HEK293 (cell line): ENCODE results near the gene FYB1.

Experiments used
- CTCF ChIA-PET: fragments of 350-600 bp; formaldehyde crosslinking; extraction: SDS; loops from one replicate; lab custom pipeline; 2021; ENCODE audit warnings: antibody characterized with exemption; lab: Yijun Ruan, JAX
- POLR2A ChIA-PET: fragments of 300-600 bp; formaldehyde crosslinking; extraction: SDS; loops from one replicate; lab custom pipeline; 2020; ENCODE audit warnings: antibody characterized with exemption, inconsistent platforms; lab: Yijun Ruan, JAX
- H3K27ac ChIP-seq: fragments of 200-500 bp; sonication (Bioruptor generic); 2 replicates; pipeline ENCODE4 v1.5.1; 2014; ENCODE audit warnings: low read depth, low read length, control low read depth, inconsistent platforms; ENCODE audit errors: extremely low read depth
- H3K36me3 ChIP-seq, 2 experiments: fragments of 200-500 bp in 1 of 2; sonication (Bioruptor generic) in 1 of 2; 1 replicate in 1 of 2; 2 replicates in 1 of 2; pipeline ENCODE4 v1.5.1; 2014 to 2017; ENCODE audit warnings: inconsistent platforms in 2 of 2, low read length in 2 of 2; ENCODE audit not compliant: control insufficient read depth in 2 of 2, insufficient read depth in 1 of 2
- H3K4me1 ChIP-seq: fragments of 200-500 bp; sonication (Bioruptor generic); 2 replicates; pipeline ENCODE4 v1.5.1; 2014; ENCODE audit warnings: mild to moderate bottlenecking, low read length, inconsistent platforms; ENCODE audit not compliant: control insufficient read depth, insufficient read depth
- H3K4me3 ChIP-seq: 2 replicates; pipeline ENCODE4 v1.5.1; 2011; ENCODE audit warnings: low read depth, mild to moderate bottlenecking, control low read depth, low read length, moderate library complexity
- H3K9me3 ChIP-seq: fragments of 200-500 bp; sonication (Bioruptor generic); 2 replicates; pipeline ENCODE4 v1.5.1; 2014; ENCODE audit warnings: low read depth, low read length, inconsistent platforms; ENCODE audit not compliant: control insufficient read depth, insufficient read depth
- KLF10 ChIP-seq: fragments of 450-650 bp; IDR thresholded peaks from 2 replicates; pipeline ENCODE4 v1.5.1; 2018; ENCODE audit warnings: missing biosample characterization, mild to moderate bottlenecking, missing genetic modification characterization
- ZBTB11 ChIP-seq: fragments of 450-650 bp; formaldehyde crosslinking; conservative IDR thresholded peaks from 2 replicates; pipeline ENCODE4 v1.5.1; 2016; ENCODE audit warnings: low read depth, missing biosample characterization, missing genetic modification characterization
- ZBTB48 ChIP-seq: fragments of 450-650 bp; formaldehyde crosslinking; IDR thresholded peaks from 2 replicates; pipeline ENCODE4 v1.5.1; 2016; ENCODE audit warnings: missing biosample characterization, missing genetic modification characterization
- ZFP3 ChIP-seq: fragments of 450-650 bp; formaldehyde crosslinking; IDR thresholded peaks from 2 replicates; pipeline ENCODE4 v1.5.1; 2016; ENCODE audit warnings: low read depth, missing biosample characterization, missing genetic modification characterization
- ZFP69B ChIP-seq: fragments of 450-650 bp; formaldehyde crosslinking; IDR thresholded peaks from 2 replicates; pipeline ENCODE4 v1.5.1; 2016; ENCODE audit warnings: missing biosample characterization, missing genetic modification characterization
- ZNF140 ChIP-seq: fragments of 450-650 bp; formaldehyde crosslinking; IDR thresholded peaks from 2 replicates; pipeline ENCODE4 v1.5.1; 2016; ENCODE audit warnings: missing biosample characterization, missing genetic modification characterization
- ZNF146 ChIP-seq: fragments of 450-650 bp; formaldehyde crosslinking; IDR thresholded peaks from 2 replicates; pipeline ENCODE4 v1.5.1; 2016; ENCODE audit warnings: missing biosample characterization, missing genetic modification characterization
- ZNF404 ChIP-seq: fragments of 450-650 bp; formaldehyde crosslinking; IDR thresholded peaks from 2 replicates; pipeline ENCODE4 v1.5.1; 2017; ENCODE audit warnings: missing biosample characterization, missing genetic modification characterization
- ZNF426 ChIP-seq: fragments of 450-650 bp; formaldehyde crosslinking; IDR thresholded peaks from 2 replicates; pipeline ENCODE4 v1.5.1; 2017; ENCODE audit warnings: missing biosample characterization, missing genetic modification characterization, mild to moderate bottlenecking, inconsistent platforms, moderate library complexity
- ZNF548 ChIP-seq: fragments of 450-650 bp; formaldehyde crosslinking; IDR thresholded peaks from 2 replicates; pipeline ENCODE4 v1.5.1; 2016; ENCODE audit warnings: missing biosample characterization, missing genetic modification characterization
- ZNF610 ChIP-seq: fragments of 450-650 bp; formaldehyde crosslinking; IDR thresholded peaks from 2 replicates; pipeline ENCODE4 v1.5.1; 2016; ENCODE audit warnings: missing biosample characterization, missing genetic modification characterization, borderline replicate concordance
- ZNF660 ChIP-seq: fragments of 450-650 bp; IDR thresholded peaks from 2 replicates; pipeline ENCODE4 v1.5.1; 2018; ENCODE audit warnings: missing biosample characterization, mild to moderate bottlenecking, missing genetic modification characterization
- ZNF791 ChIP-seq: fragments of 450-650 bp; formaldehyde crosslinking; IDR thresholded peaks from 2 replicates; pipeline ENCODE4 v1.5.1; 2016; ENCODE audit warnings: missing biosample characterization, missing genetic modification characterization
- TF ChIP-seq, protein P1 (sequence below): fragments of 450-650 bp; formaldehyde crosslinking; IDR thresholded peaks from 2 replicates; pipeline ENCODE4 v1.5.1; 2016; ENCODE audit warnings: missing biosample characterization, missing genetic modification characterization, low read depth
- TF ChIP-seq, protein P2 (sequence below): fragments of 450-650 bp; formaldehyde crosslinking; IDR thresholded peaks from 2 replicates; pipeline ENCODE4 v1.5.1; 2017; ENCODE audit warnings: missing biosample characterization, missing genetic modification characterization

The FYB1 gene

DNA sequence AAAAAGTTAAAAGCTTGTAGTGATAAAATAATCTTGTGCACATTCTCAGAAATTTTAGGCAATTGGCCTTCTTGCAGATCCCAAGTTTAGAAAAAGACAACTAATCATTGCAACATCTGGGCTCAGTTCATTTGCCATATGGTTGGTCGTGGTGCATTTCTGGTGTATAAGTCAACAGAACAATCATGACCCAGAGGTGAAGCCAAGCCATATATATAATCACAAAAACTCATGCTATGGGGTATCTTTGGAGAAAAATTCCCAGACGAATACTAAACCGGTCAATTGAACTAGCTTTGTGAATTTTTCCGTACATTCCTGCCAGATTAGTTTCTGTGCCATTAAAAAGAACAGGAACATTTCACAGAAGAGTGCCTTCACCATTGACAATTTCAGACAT, 50.3 kb downstream of the FYB1 start:
- TF ChIP-seq, protein P1, sequence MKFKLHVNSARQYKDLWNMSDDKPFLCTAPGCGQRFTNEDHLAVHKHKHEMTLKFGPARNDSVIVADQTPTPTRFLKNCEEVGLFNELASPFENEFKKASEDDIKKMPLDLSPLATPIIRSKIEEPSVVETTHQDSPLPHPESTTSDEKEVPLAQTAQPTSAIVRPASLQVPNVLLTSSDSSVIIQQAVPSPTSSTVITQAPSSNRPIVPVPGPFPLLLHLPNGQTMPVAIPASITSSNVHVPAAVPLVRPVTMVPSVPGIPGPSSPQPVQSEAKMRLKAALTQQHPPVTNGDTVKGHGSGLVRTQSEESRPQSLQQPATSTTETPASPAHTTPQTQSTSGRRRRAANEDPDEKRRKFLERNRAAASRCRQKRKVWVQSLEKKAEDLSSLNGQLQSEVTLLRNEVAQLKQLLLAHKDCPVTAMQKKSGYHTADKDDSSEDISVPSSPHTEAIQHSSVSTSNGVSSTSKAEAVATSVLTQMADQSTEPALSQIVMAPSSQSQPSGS, result no peak
- no peak for TF ChIP-seq ZNF610 (tag by site-specific recombination)
- TF ChIP-seq ZNF146 (tag by site-specific recombination), result no peak
- no peak for TF ChIP-seq ZNF426 (tag by site-specific recombination)
- TF ChIP-seq ZNF791 (tag by site-specific recombination), result no peak
- TF ChIP-seq ZNF140 (tag by site-specific recombination), result no peak
- ChIA-PET CTCF (interaction anchor here (1.5 kb wide), 1 partner anchor 207 kb away, joined by 3 read pairs; no protein-coding TSS in a partner anchor), POLR2A (no interaction called here)

DNA sequence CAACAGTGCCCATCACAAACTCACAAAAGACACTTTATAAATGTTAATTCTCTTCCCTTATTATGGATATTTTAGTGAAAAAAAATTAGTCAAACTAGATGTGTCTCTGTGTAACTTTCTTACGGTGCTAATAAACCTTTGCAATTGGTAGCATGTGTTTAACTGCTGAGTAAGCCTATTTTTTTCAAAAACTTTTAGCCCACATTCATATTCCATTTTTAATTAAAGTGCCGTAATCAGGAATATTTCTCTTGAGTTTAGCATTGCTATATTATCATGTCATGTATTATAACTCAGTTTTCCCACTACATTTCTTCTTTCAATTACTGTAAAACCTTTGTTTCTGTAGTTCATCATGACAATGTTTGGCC, 51.4 kb downstream of the FYB1 start:
- peaks cover 2% of the 10 kb centered on the region; the same call in 1 of the 2 replicates for H3K4me1 ChIP-seq

More for the DNA sequence above, 50.3 kb downstream of the FYB1 start:
- Histone ChIP-seq H3K27ac (no peak overlapping the region), H3K9me3 (no peaks in the 10 kb centered on the region), H3K4me3 (no peak overlapping the region), H3K36me3 (no peaks in the 10 kb centered on the region), H3K4me1 (peaks cover 2% of the 10 kb centered on the region; the same call in 1 of the 2 replicates)

DNA sequence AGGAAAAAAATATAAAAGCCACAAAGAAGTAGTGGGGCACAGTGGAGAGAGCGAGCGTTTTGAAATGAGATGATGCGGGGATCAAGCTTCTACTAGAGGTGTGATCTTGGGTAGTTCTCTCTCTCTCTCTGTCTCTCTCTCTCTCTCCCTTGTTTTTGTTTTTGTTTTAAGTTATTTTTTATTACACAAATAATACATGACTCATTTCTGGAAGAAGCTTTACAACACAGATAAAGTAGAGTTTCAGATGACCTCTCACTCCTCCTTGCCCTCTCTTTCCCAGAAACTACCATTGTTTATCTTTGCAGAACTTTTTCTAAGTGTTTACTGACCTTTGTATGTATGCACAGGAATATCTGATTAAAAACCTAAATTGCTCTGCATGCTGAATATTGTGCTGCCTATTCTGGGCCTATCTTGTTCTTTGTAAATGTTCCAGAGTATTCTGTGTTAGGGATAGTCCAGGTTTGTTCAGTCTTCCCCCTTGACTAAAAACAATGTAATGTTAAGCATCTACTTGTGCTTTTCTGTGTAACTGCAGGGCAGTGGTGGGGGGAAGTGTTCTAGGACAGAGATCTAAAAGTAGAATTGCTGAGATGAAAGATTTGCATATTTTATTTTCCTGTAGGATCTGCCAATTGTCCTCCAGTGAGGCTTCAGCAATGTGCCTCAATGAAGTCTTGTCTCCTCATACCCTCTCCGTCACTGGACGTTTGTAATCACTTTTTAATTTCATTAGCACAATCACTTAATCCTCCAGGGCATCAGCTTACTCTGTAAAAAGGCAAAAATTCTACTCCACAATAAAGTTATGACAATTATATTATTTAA, 52.0 kb downstream of the FYB1 start:
- ChIA-PET CTCF (interaction anchor here (0.5 to 0.7 kb wide), 2 partner anchors 92 to 404 kb away, joined by 3 read pairs; no protein-coding TSS in a partner anchor), POLR2A (no interaction called here)
- H3K27ac ChIP-seq, result no peak overlapping the region
- peaks cover 2% of the 10 kb centered on the region; the same call in 1 of the 2 replicates for H3K4me1 ChIP-seq
- H3K36me3 ChIP-seq, result no peaks in the 10 kb centered on the region
- no peak for TF ChIP-seq ZBTB11 (tag by site-specific recombination)
- TF ChIP-seq, protein P2, sequence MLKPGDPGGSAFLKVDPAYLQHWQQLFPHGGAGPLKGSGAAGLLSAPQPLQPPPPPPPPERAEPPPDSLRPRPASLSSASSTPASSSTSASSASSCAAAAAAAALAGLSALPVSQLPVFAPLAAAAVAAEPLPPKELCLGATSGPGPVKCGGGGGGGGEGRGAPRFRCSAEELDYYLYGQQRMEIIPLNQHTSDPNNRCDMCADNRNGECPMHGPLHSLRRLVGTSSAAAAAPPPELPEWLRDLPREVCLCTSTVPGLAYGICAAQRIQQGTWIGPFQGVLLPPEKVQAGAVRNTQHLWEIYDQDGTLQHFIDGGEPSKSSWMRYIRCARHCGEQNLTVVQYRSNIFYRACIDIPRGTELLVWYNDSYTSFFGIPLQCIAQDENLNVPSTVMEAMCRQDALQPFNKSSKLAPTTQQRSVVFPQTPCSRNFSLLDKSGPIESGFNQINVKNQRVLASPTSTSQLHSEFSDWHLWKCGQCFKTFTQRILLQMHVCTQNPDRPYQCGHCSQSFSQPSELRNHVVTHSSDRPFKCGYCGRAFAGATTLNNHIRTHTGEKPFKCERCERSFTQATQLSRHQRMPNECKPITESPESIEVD (tag by site-specific recombination), result peak; percentile 35; the same call in 1 of the 2 replicates
- H3K9me3 ChIP-seq, result no peaks in the 10 kb centered on the region
- H3K4me3 ChIP-seq, result no peak overlapping the region

More for the DNA sequence above, 51.4 kb downstream of the FYB1 start:
- Histone ChIP-seq H3K9me3 (no peaks in the 10 kb centered on the region), H3K4me3 (no peak overlapping the region), H3K36me3 (no peaks in the 10 kb centered on the region), H3K27ac (no peak overlapping the region)
- ChIA-PET POLR2A (no interaction called here), CTCF (interaction anchor here (0.7 kb wide), 1 partner anchor 403 kb away, joined by 3 read pairs; no protein-coding TSS in a partner anchor)
- TF ChIP-seq ZFP3 (tag by site-specific recombination) (no peak), ZNF548 (tag by site-specific recombination) (no peak), KLF10 (tag by site-specific recombination) (no peak), ZNF660 (tag by site-specific recombination) (no peak), ZBTB48 (tag by site-specific recombination) (no peak), ZFP69B (tag by site-specific recombination) (no peak), ZNF404 (no peak)
